ENCODE data around the gene MRPL1.
"Not testable (repeated sequence)": the region's sequence is repeated elsewhere in the genome, so short reads cannot be mapped to it uniquely, and the experiment has no call there.

The MRPL1 gene

DNA sequence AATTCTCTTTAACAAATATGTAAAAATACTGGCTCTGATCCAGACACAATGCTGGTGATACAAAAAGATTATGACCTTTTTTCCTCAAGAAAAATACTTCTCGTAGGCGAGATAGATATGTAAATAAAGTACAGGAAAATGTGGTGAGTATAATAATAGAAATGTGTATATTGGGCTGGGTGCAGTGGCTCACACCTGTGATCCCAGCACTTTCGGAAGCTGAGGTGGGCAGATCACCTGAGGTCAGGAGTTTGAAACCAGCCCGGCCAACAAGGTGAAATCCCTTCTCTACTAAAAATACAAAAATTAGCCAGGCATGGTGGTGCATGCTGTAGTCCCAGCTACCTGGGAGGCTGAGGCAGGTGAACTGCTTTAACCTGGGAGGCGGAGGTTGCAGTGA is 55.0 kb downstream of the MRPL1 start:
- no peak for DNase-seq

DNA sequence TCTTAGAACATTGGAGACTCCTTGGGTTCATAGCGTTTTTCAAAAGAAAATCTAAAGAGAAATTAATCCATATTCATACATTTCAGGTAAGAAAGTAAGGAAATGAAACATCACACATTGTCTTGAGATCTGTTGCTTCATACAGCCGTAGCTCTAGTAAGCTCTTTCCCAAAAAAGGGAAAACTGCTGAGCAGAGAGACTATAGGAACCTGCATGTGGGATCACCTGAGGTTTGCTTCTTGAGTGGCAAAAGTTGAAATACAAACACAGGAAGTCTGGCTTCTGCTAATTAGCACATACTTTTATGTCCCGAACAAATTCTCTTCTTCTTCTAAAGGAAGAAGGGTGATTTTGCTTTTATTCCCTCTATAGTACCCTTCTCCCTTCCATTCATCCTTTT is 57.7 kb downstream of the MRPL1 start:
- no peak for DNase-seq

DNA sequence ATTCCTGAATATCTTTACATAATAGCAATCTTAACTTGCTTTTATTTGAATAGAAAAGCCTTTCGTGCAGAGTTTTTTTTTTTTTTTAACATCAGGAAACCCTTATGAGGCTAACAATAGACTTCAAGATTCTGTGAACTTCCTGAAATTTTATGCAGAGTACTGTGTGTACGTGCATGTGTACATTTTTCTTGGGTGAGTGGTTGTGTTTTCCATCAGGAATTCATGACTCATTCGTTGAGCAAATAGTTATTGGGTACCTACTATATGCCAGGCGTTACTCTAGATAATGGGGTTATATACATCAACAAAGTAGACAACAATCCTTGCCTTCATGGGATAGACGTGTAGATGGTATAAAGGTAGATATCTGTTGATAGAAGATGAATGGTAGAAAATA is 59.1 kb downstream of the MRPL1 start:
- no peak for DNase-seq

GRCh38 chr4:77922158-77923094 is 59.8 kb downstream of the MRPL1 start:
- DNase-seq, result no peak

DNA sequence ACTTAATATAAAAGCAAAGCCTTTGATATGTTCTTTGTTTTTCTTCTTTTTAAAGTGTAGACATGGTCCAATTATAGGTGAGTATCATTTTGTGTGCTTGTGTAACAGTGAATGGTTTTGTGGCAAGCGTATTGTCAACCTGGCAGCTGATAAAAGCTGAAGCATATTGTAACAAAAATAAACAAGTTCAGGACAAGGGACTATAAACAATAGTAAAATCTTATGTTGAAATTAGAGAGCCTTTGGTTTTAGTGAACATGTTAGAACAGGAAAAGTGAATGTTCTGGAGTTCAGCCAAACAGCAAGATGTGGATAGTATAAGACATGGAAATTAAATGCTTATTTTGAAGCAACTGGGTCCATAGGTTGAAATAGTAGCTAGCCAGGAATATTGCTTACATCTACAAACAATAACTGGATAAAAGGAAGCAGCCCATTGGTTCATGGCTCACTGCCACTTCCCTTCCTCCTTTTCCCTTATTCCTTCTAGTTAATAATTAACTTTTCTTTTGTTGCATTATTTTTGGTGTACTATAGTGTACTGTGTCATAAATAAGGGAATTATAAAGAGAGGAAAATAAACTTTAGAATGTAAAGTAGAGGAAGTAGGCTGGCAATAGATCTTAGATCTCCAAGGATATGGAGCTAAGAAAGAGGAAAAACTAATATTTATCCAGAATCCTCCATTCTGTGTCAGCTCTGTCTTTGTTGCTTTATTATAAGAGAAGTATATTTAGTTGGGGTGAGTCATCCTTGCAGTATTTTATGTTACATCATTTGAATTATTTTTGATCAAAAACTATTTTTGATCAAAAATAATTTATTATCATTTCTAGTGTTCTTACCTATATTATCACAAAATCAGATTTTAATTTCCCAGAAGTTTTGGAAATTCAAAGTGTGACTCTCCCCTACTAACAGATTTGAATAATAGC is 65.6 kb downstream of the MRPL1 start:
- DNase-seq, result no peak

DNA sequence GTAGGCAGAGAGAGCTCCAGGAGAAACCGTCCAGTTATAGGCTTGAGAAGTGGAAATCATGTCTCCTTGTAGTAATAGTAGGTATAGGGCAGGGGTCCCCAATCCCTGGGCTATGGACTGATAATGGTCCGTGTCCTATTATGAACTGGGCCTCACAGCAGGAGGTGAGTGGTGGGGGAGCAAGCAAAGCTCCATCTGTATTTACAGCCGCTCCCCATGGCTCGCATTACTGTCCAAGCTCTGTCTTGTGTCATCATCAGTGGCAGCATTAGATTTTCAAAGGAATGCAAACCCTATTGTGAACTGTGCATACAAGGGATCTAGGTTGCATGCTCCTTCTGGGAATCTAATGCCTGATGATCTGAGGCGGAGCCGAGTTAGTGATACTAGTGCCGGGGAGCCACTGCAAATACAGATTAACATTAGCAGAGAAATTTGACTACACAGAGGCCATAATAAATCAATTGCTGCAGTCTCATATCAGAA is 67.6 kb downstream of the MRPL1 start:
- DNase-seq, result no peak

DNA sequence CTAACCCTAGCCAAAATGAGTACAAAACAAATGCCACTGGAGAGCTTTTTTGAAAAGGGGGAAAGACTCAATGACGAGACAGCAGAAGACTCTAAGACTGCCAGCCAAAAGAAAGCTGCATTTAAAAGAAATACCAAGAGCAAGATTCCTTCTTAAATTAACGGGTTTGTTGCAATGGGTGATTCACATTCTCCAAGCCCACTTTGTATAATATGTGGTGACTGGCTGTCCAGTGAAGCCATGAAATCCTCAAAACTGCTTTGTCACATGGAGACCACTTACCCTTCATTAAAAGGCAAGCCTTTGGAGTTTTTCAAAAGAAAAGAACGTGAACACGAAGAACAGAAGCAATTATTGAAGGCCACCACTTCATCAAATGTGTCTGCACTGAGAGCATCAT is 68.2 kb downstream of the MRPL1 start:
- no peak for DNase-seq

DNA sequence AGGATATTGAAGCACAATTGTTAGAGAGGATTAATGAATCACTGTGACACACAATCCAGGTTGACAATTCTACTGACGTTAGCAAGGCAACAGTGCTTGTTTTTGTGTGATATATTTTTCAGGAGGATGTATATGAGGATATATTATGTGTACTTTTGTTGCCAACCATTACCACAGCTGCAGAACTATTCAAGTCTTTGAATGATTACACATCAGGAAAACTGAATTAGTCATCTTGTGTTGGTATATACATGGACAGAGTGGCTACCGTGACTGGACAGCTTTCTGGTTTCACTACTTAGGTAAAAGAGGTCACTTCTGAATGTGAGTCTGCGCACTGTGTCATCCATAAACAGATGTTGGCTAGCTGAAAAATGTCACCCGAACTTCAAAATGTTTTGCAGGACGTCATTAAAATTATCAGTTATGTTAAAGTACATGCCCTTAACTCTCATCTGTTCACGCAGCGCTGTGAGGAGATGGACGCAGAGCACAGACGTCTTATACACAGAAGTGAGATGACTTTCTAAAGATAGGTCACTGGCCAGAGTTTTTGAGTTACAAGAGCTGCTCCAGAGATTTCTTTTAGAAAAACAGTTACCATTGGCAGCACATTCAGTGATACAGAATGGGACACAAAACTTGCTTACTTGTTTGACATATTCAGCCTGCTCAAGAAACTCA is 69.0 kb downstream of the MRPL1 start:
- no peak for DNase-seq

- DNase-seq, result no peak
Observed at GRCh38 chr4:77938560-77938959, 75.9 kb downstream of the MRPL1 start.

- not testable (repeated sequence) for DNase-seq
Observed at GRCh38 chr4:77945929-77946328, 83.3 kb downstream of the MRPL1 start.

- DNase-seq, result no peak
Observed at GRCh38 chr4:77950203-77950602, 87.6 kb downstream of the MRPL1 start.

DNA sequence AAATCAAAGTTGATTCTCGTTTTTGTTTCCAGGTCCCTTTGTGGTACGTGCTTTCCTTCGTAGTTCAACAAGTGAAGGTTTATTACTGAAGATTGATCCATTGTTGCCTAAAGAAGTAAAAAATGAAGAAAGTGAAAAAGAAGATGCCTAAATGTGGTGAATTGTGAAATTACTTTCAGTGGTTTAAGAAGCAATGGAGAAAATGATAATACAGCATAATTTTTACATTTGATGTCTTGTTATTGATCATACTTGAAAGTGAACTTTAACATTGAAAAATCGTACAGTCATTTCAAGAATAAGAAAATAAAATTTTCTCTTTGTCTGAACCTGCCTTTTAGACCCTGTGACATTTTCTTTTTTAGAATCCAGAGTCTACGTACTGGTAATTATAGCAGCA is 89.8 kb downstream of the MRPL1 start:
- no peak for DNase-seq

GRCh38 chr4:77954690-77955089 is 92.1 kb downstream of the MRPL1 start:
- DNase-seq, result no peak

DNA sequence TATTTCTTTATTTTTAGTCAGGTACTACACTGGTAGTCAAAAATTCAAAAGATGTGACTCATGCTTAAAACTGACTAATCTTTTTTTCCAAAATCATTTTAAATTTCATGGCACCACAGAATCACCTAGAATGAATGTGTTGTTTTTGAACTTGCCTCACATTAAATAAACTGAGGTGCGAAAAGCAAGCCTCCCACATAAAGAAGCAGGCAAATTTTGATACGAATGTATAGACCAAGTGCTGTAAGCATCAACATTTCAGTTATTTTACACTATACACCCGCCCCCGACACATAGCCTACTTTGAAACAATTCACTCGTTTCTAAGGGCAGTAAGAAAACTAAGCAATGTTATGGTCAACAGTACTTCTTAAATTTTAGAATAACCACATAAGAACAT is 94.3 kb downstream of the MRPL1 start:
- DNase-seq, result no peak

DNA sequence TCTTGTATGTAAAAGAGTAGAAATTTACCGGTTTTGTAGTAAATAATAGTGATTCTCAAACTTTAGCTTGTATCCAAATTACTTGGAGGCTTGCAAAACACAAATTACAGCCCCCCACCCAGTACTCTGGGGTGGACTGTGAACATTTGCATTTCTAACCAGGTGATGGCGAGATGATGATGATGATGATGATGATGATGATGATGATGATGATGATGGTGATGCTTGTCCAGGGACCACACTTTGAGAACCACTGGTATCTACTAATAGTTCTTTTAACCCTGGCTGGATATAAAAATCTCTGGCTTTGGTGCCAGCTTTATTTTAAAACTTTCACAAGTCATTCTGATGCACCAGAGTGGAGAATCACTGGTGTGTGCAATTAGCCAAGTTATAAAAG is 96.3 kb downstream of the MRPL1 start:
- no peak for DNase-seq

- peak; percentile 25 for DNase-seq
Observed at GRCh38 chr4:77959566-77960338, 97.1 kb downstream of the MRPL1 start.

- DNase-seq, result no peak
Observed at GRCh38 chr4:77960367-77960766, 97.7 kb downstream of the MRPL1 start.

DNA sequence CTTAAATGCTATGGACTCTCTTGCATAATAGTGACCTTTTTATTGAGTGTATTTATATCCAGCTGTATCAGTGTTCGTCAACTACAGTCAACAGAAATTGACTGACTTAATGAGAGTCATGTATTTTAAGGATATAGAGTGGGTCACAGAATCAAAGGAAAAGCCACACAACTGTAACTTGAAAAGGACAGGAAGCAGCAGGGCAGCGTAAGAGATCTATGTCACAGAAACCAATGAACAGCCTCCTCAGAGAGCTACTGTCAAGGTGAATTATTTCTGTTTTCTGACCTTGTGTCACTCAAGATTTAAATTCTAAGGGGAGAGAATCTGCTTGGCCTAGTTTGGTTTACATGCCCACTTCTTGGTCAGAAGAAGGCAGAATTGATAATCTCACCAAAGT is 100.4 kb downstream of the MRPL1 start:
- no peak for DNase-seq

GRCh38 chr4:77973657-77974056 is 111.0 kb downstream of the MRPL1 start:
- DNase-seq, result not testable (repeated sequence)

DNA sequence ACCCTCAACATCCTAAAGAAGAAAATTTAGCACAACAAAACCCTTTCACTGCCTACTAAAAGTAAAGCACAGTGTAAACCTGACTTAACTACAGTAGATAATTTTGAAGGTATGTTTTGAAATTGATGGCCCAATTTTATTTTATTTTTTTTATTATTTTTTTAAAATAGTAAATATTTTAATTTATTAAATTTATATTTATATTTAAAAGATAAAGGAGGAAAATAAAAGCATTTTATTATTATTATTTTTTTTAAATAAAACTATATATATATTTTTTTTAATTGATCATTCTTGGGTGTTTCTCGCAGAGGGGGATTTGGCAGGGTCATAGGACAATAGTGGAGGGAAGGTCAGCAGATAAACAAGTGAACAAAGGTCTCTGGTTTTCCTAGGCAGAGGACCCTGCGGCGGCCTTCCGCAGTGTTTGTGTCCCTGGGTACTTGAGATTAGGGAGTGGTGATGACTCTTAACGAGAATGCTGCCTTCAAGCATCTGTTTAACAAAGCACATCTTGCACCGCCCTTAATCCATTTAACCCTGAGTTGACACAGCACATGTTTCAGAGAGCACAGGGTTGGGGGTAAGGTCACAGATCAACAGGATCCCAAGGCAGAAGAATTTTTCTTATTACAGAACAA is 120.4 kb downstream of the MRPL1 start:
- DNase-seq, result not testable (repeated sequence)

- not testable (repeated sequence) for DNase-seq
Observed at GRCh38 chr4:77983612-77984311, 121.1 kb downstream of the MRPL1 start.

Data from retina (tissue), 1 donor.